Activated T-helper 1 cell treated with anti-CD3 and anti-CD28 coated beads, Interleukin-12 subunit alpha, Interleukin-12 subunit beta, Interleukin-2, Interleukin-4 antibody, amounts not matched to agents 30 ng/mL and 10 ng/mL and 1 ng/mL, durations not matched to agents 14 hours and 24 hours and 36 hours (primary cell): ENCODE measurements around the gene TTC16. TPM values are rescaled to one million over a fixed set of nuclear protein-coding genes. Genes with fewer than 3 reads are reported as not detected.
"Not testable (repeated sequence)": the region's sequence is repeated elsewhere in the genome, so short reads cannot be mapped to it uniquely, and the experiment has no call there.

Experiments
- DNase-seq: peaks from one replicate; pipeline ENCODE4 v3.0.0; 2021; ENCODE audit warnings: low spot score
- H3K27ac Mint-ChIP-seq: one replicate; pipeline ENCODE4 v1.8.0; 2021; ENCODE audit warnings: mild to moderate bottlenecking, mixed read lengths
- H3K27me3 Mint-ChIP-seq: one replicate; pipeline ENCODE4 v1.8.0; 2022; ENCODE audit warnings: mild to moderate bottlenecking, moderate library complexity, mixed read lengths; ENCODE audit not compliant: insufficient read depth
- H3K36me3 Mint-ChIP-seq: one replicate; pipeline ENCODE4 v1.8.0; 2021; ENCODE audit warnings: low read depth, mixed read lengths
- H3K4me1 Mint-ChIP-seq: one replicate; pipeline ENCODE4 v1.8.0; 2021; ENCODE audit warnings: low read depth, mixed read lengths
- H3K4me3 Mint-ChIP-seq: one replicate; pipeline ENCODE4 v1.8.0; 2021; ENCODE audit warnings: mild to moderate bottlenecking, moderate library complexity, mixed read lengths
- H3K9me3 Mint-ChIP-seq: one replicate; pipeline ENCODE4 v1.8.0; 2021; ENCODE audit warnings: mixed read lengths
- intact Hi-C: fragments of 100-400 bp; cut with micrococcal nuclease; formaldehyde crosslinking; loops from one replicate; pipeline ENCODE4 v1.15.1; 2024
- total RNA-seq: library from RNA; stranded (reverse); gene quantifications from 2 replicates; pipeline ENCODE4 v1.2.3, GENCODE V29; 2022

TTC16 gene
- total RNA-seq, 1 donor from 2014 or later = not detected

GRCh38 chr9:127744398-127745110 lies 28.7 kb downstream of the TTC16 start:
- Mint-ChIP-seq H3K36me3 (peaks cover 30% of the 10 kb centered on the region), H3K27me3 (no peaks in the 10 kb centered on the region), H3K4me3 (no peak overlapping the region), H3K27ac (no peak overlapping the region), H3K4me1 (no peaks in the 10 kb centered on the region), H3K9me3 (no peaks in the 10 kb centered on the region)
- intact Hi-C loops = no loop called here
- DNase-seq = no peak

- H3K27ac Mint-ChIP-seq = peak overlapping the region; percentile 44
- H3K36me3 Mint-ChIP-seq = peaks cover 38% of the 10 kb centered on the region
- DNase-seq = no peak
- H3K27me3 Mint-ChIP-seq = no peaks in the 10 kb centered on the region
- no peaks in the 10 kb centered on the region for H3K4me1 Mint-ChIP-seq
- H3K9me3 Mint-ChIP-seq = no peaks in the 10 kb centered on the region
- intact Hi-C loops = no loop called here
- H3K4me3 Mint-ChIP-seq = no peak overlapping the region
Measured at GRCh38 chr9:127746959-127747569, 31.2 kb downstream of the TTC16 start.

- no peaks in the 10 kb centered on the region for H3K27me3 Mint-ChIP-seq
- H3K9me3 Mint-ChIP-seq = no peaks in the 10 kb centered on the region
- H3K27ac Mint-ChIP-seq = no peak overlapping the region
- H3K36me3 Mint-ChIP-seq = peaks cover 35% of the 10 kb centered on the region
- H3K4me1 Mint-ChIP-seq = no peaks in the 10 kb centered on the region
- no peak overlapping the region for H3K4me3 Mint-ChIP-seq
- intact Hi-C loops = no loop called here
- no peak for DNase-seq
Measured at GRCh38 chr9:127749090-127749787, 33.4 kb downstream of the TTC16 start.

GRCh38 chr9:127751269-127752054 lies 35.6 kb downstream of the TTC16 start:
- no peak overlapping the region for H3K27ac Mint-ChIP-seq
- no peaks in the 10 kb centered on the region for H3K9me3 Mint-ChIP-seq
- intact Hi-C loops = no loop called here
- DNase-seq = no peak
- peaks cover 30% of the 10 kb centered on the region for H3K36me3 Mint-ChIP-seq
- no peaks in the 10 kb centered on the region for H3K4me1 Mint-ChIP-seq
- no peak overlapping the region for H3K4me3 Mint-ChIP-seq
- no peaks in the 10 kb centered on the region for H3K27me3 Mint-ChIP-seq

- Mint-ChIP-seq H3K27me3 (no peaks in the 10 kb centered on the region), H3K27ac (no peak overlapping the region), H3K4me3 (no peak overlapping the region), H3K36me3 (peaks cover 19% of the 10 kb centered on the region), H3K9me3 (no peaks in the 10 kb centered on the region), H3K4me1 (no peaks in the 10 kb centered on the region)
- DNase-seq = no peak
- intact Hi-C loops = no loop called here
Measured at GRCh38 chr9:127753148-127753547, 37.3 kb downstream of the TTC16 start.

- Mint-ChIP-seq H3K9me3 (no peaks in the 10 kb centered on the region), H3K4me3 (no peak overlapping the region), H3K36me3 (peaks cover 19% of the 10 kb centered on the region), H3K27me3 (no peaks in the 10 kb centered on the region), H3K4me1 (peaks cover 3% of the 10 kb centered on the region), H3K27ac (no peak overlapping the region)
- no peak for DNase-seq
- intact Hi-C loops = no loop called here
Measured at GRCh38 chr9:127753622-127754021, 37.7 kb downstream of the TTC16 start.

- Mint-ChIP-seq H3K36me3 (peaks cover 20% of the 10 kb centered on the region), H3K27me3 (no peaks in the 10 kb centered on the region), H3K27ac (no peak overlapping the region), H3K4me1 (peaks cover 6% of the 10 kb centered on the region), H3K9me3 (no peaks in the 10 kb centered on the region), H3K4me3 (no peak overlapping the region)
- DNase-seq = no peak
- intact Hi-C loops = no loop called here
Measured at GRCh38 chr9:127754099-127755060, 38.5 kb downstream of the TTC16 start.

- H3K4me1 Mint-ChIP-seq = peaks cover 6% of the 10 kb centered on the region
- intact Hi-C loops = no loop called here
- H3K27ac Mint-ChIP-seq = no peak overlapping the region
- no peaks in the 10 kb centered on the region for H3K9me3 Mint-ChIP-seq
- peaks cover 17% of the 10 kb centered on the region for H3K36me3 Mint-ChIP-seq
- no peak for DNase-seq
- H3K4me3 Mint-ChIP-seq = no peak overlapping the region
- no peaks in the 10 kb centered on the region for H3K27me3 Mint-ChIP-seq
Measured at GRCh38 chr9:127755061-127756060, 39.5 kb downstream of the TTC16 start.

- DNase-seq = no peak
- no peak overlapping the region for H3K27ac Mint-ChIP-seq
- peaks cover 6% of the 10 kb centered on the region for H3K4me1 Mint-ChIP-seq
- no peaks in the 10 kb centered on the region for H3K27me3 Mint-ChIP-seq
- intact Hi-C loops = no loop called here
- H3K4me3 Mint-ChIP-seq = no peak overlapping the region
- H3K9me3 Mint-ChIP-seq = no peaks in the 10 kb centered on the region
- H3K36me3 Mint-ChIP-seq = peaks cover 14% of the 10 kb centered on the region
Measured at GRCh38 chr9:127756233-127756632, 40.4 kb downstream of the TTC16 start.

- H3K4me1 Mint-ChIP-seq, H3K27me3 Mint-ChIP-seq, H3K9me3 Mint-ChIP-seq, H3K4me3 Mint-ChIP-seq, H3K27ac Mint-ChIP-seq, H3K36me3 Mint-ChIP-seq, intact Hi-C loops, DNase-seq: not testable (repeated sequence)
Measured at GRCh38 chr9:127756776-127757175, 40.9 kb downstream of the TTC16 start.

- peaks cover 21% of the 10 kb centered on the region for H3K4me1 Mint-ChIP-seq
- DNase-seq = no peak
- peaks cover 20% of the 10 kb centered on the region for H3K36me3 Mint-ChIP-seq
- H3K9me3 Mint-ChIP-seq = no peaks in the 10 kb centered on the region
- peak overlapping the region; percentile 41 for H3K27ac Mint-ChIP-seq
- intact Hi-C loops = no loop called here
- H3K4me3 Mint-ChIP-seq = no peak overlapping the region
- no peaks in the 10 kb centered on the region for H3K27me3 Mint-ChIP-seq
Measured at GRCh38 chr9:127758843-127759242, 43.0 kb downstream of the TTC16 start.
